ENCODE measurements around the gene MYO1D. TPM values are rescaled to one million over a fixed set of nuclear protein-coding genes. Genes with fewer than 3 reads are reported as not detected.

The MYO1D gene
- total and polyA plus RNA-seq, 2 of the 13 experiments (the other 11 are each of a cell fraction or from before 2014, with no cell fraction given) = 13.2 to 17.3 TPM

GRCh38 chr17:32546031-32546444 is 330.9 kb downstream of the MYO1D start:
- CTCF ChIA-PET (ENCODE audit: low intra/inter-chr PET ratio, low total read pairs) = no interaction called here
- no peak overlapping the region for H3K27ac ChIP-seq (ENCODE audit: extremely low read length, insufficient read depth, low read length)
- 73% methylated on average over 8 of the region's 8 CpGs for WGBS (ENCODE audit: low lambda C conversion rate)
- no peaks in the 10 kb centered on the region for H3K79me2 ChIP-seq (ENCODE audit: insufficient read depth, low read length)
- no peak overlapping the region for H3K4me2 ChIP-seq (ENCODE audit: low read depth, low read length)
- no peak overlapping the region for H3K9ac ChIP-seq (ENCODE audit: insufficient read depth, low read depth, low read length)
- intact Hi-C loops (cut with micrococcal nuclease; ENCODE audit: unreplicated experiment) = no loop called here
- H3K4me3 ChIP-seq (replicated peaks in 1 of 3; ENCODE audit: insufficient read depth in 1 of 3, low read depth in 2 of 3, low read length in 3 of 3) = no peak overlapping the region
- H3K27me3 ChIP-seq (ENCODE audit: control insufficient read depth in 1 of 2, insufficient read depth in 2 of 2, low read length in 2 of 2) = no peaks in the 10 kb centered on the region
- POLR2A ChIA-PET = no interaction called here
- BruUV-seq (replicated peaks) = no TSS peak
- no peak overlapping the region for H2AFZ ChIP-seq (ENCODE audit: low read length)
- DNase-seq (ENCODE audit: low spot score) (no peak), ATAC-seq (no peak), FAIRE-seq (no peak)
- no peaks in the 10 kb centered on the region for H3K4me1 ChIP-seq (ENCODE audit: insufficient read depth, low read length)
- no peaks in the 10 kb centered on the region for H4K20me1 ChIP-seq (ENCODE audit: insufficient read depth, low read length)
- in situ Hi-C loops (cut with HindIII; ENCODE audit: extremely low pct_ligation_motif_present, low pct_unique_long_range_greater_than_20kb) = no loop called here
- H3K36me3 ChIP-seq (replicated peaks in 1 of 2; ENCODE audit: control insufficient read depth in 1 of 2, insufficient read depth in 2 of 2, low read length in 2 of 2) = no peaks in the 10 kb centered on the region
- no peaks in the 10 kb centered on the region for H3K9me3 ChIP-seq (ENCODE audit: low read length)
- TF ChIP-seq FOXA1 (IDR thresholded peaks at IDR 0.05) = no peak
- TF ChIP-seq FOXA1 (CRISPR knock-in tag; IDR thresholded peaks at IDR 0.05) = no peak
- TF ChIP-seq MZF1 (CRISPR knock-in tag; IDR thresholded peaks at IDR 0.05; ENCODE audit: borderline replicate concordance) = no peak
- no peak for TF ChIP-seq GMEB1 (CRISPR knock-in tag; IDR thresholded peaks at IDR 0.05; ENCODE audit: borderline replicate concordance)
- TF ChIP-seq ZNF30 (CRISPR knock-in tag; IDR thresholded peaks at IDR 0.05) = no peak
- no peak for TF ChIP-seq CEBPZ (IDR thresholded peaks at IDR 0.05; ENCODE audit: low read length)
- TF ChIP-seq HIVEP1 (CRISPR knock-in tag; IDR thresholded peaks at IDR 0.05) = no peak
- TF ChIP-seq PAXIP1 (CRISPR knock-in tag; conservative IDR thresholded peaks at IDR 0.05) = no peak
- TF ChIP-seq ZNF260 (CRISPR knock-in tag; IDR thresholded peaks at IDR 0.05; ENCODE audit: borderline replicate concordance, low read depth) = no peak
- no peak for TF ChIP-seq DR1 (CRISPR knock-in tag; IDR thresholded peaks at IDR 0.05)
- TF ChIP-seq KDM5B (CRISPR knock-in tag; IDR thresholded peaks at IDR 0.05; ENCODE audit: borderline replicate concordance) = no peak
- TF ChIP-seq ZNF292 (CRISPR knock-in tag; IDR thresholded peaks at IDR 0.05; ENCODE audit: borderline replicate concordance, low read depth) = no peak
- TF ChIP-seq SAP130 (CRISPR knock-in tag; IDR thresholded peaks at IDR 0.05; ENCODE audit: low read depth) = no peak
- TF ChIP-seq ZNF232 (CRISPR knock-in tag; IDR thresholded peaks at IDR 0.05; ENCODE audit: borderline replicate concordance) = no peak
- TF ChIP-seq ZFAT (CRISPR knock-in tag; conservative IDR thresholded peaks at IDR 0.05) = no peak
- no peak for TF ChIP-seq TERF1 (CRISPR knock-in tag; IDR thresholded peaks at IDR 0.05)
- no peak for TF ChIP-seq JDP2 (CRISPR knock-in tag; IDR thresholded peaks at IDR 0.05; ENCODE audit: borderline replicate concordance)

All from HepG2 (cell line).